Endodermal cell (in vitro differentiated cells): Measurements from ENCODE around the gene ACTN1. TPM values are rescaled to one million over a fixed set of nuclear protein-coding genes. Genes with fewer than 3 reads are reported as not detected.
A peak's percentile ranks its signal among the peaks of the same experiment; 100 is the strongest.

Experiments
- DNase-seq: peaks from one replicate; pipeline ENCODE4 v3.0.0-alpha.2; 2017
- H3K27ac ChIP-seq: 2 replicates; pipeline ENCODE4 v1.5.1; 2013; ENCODE audit warnings: mild to moderate bottlenecking, low read depth, low read length, moderate library complexity
- H3K27me3 ChIP-seq: 2 replicates; pipeline ENCODE4 v1.6.1; 2013; ENCODE audit warnings: mild to moderate bottlenecking, low read length, moderate library complexity; ENCODE audit not compliant: insufficient read depth, control insufficient read depth, poor library complexity, severe bottlenecking
- H3K36me3 ChIP-seq: 2 replicates; pipeline ENCODE4 v1.7.0; 2013; ENCODE audit warnings: mild to moderate bottlenecking, low read length, moderate library complexity; ENCODE audit not compliant: control insufficient read depth, insufficient read depth
- H3K4me1 ChIP-seq: one replicate; pipeline ENCODE4 v1.7.0; 2013; ENCODE audit warnings: low read length; ENCODE audit not compliant: control insufficient read depth, insufficient read depth
- H3K4me3 ChIP-seq: 2 replicates; pipeline ENCODE4 v1.5.1; 2013; ENCODE audit warnings: mild to moderate bottlenecking, low read length, moderate library complexity
- H3K9ac ChIP-seq: 2 replicates; pipeline ENCODE4 v1.6.1; 2013; ENCODE audit warnings: mild to moderate bottlenecking, low read length, moderate library complexity; ENCODE audit not compliant: poor library complexity, severe bottlenecking; ENCODE audit errors: extremely low read depth
- H3K9me3 ChIP-seq: 2 replicates; pipeline ENCODE4 v1.6.1; 2013; ENCODE audit warnings: mild to moderate bottlenecking, low read length, moderate library complexity; ENCODE audit not compliant: control insufficient read depth
- H3K27ac Mint-ChIP-seq: 2 replicates; pipeline ENCODE4 v1.8.0; 2020; ENCODE audit warnings: mixed read lengths
- H3K27me3 Mint-ChIP-seq: 2 replicates; pipeline ENCODE4 v1.8.0; 2021; ENCODE audit warnings: mild to moderate bottlenecking, mixed read lengths; ENCODE audit not compliant: insufficient read depth
- H3K36me3 Mint-ChIP-seq: 2 replicates; pipeline ENCODE4 v1.8.0; 2020; ENCODE audit warnings: low read depth, mixed read lengths
- H3K4me1 Mint-ChIP-seq: 2 replicates; pipeline ENCODE4 v1.8.0; 2020; ENCODE audit warnings: mixed read lengths
- H3K4me3 Mint-ChIP-seq: 2 replicates; pipeline ENCODE4 v1.8.0; 2020; ENCODE audit warnings: mild to moderate bottlenecking, moderate library complexity, mixed read lengths
- H3K9me3 Mint-ChIP-seq: 2 replicates; pipeline ENCODE4 v1.8.0; 2020; ENCODE audit warnings: mild to moderate bottlenecking, mixed read lengths
- CTCF ChIP-seq: fragments of 200-600 bp; sonication (generic); conservative IDR thresholded peaks from 2 replicates; pipeline ENCODE4 v1.5.0; 2021; ENCODE audit warnings: antibody characterized with exemption, mild to moderate bottlenecking
- WGBS, 2 experiments: methylation state at CpG; one replicate each; pipeline versions ENCODE4 v1.1.5 to v1.1.7; 2013; ENCODE audit warnings: missing lambda C conversion rate in 2 of 2, mixed read lengths in 1 of 2; ENCODE audit not compliant: insufficient coverage in 1 of 2, insufficient read length in 1 of 2; 5-methylcytosine and 5-hydroxymethylcytosine counted together
- total RNA-seq, 2 donors: library from RNA; stranded (reverse); fragmentation: NEBNext Ultra II Directional in 1 of 2; extraction: Animal tissue kit (Norgen Biotek cat#: 25700) in 1 of 2; gene quantifications; 2 replicates in 1 of 2; 3 replicates in 1 of 2; pipeline ENCODE4 v1.2.1, GENCODE V29; 2021

ACTN1 gene
- total RNA-seq, 2 donors from 2014 or later, result 190 to 275 TPM

- H3K27me3 Mint-ChIP-seq, result peaks cover 9% of the 10 kb centered on the region
- no peaks in the 10 kb centered on the region for H3K36me3 Mint-ChIP-seq
- peaks cover 6% of the 10 kb centered on the region for H3K9me3 Mint-ChIP-seq
- DNase-seq, result no peak
- H3K4me3 Mint-ChIP-seq, result no peak overlapping the region
- Histone ChIP-seq H3K27ac (no peak overlapping the region), H3K36me3 (no peaks in the 10 kb centered on the region), H3K4me3 (no peak overlapping the region), H3K9ac (no peak overlapping the region), H3K9me3 (no peaks in the 10 kb centered on the region), H3K4me1 (peaks cover 4% of the 10 kb centered on the region), H3K27me3 (peaks cover 6% of the 10 kb centered on the region)
- H3K4me1 Mint-ChIP-seq, result peaks cover 9% of the 10 kb centered on the region
- no peak overlapping the region for H3K27ac Mint-ChIP-seq
- TF ChIP-seq CTCF, result no peak
Observed at GRCh38 chr14:68828698-68829097, 150.4 kb downstream of the ACTN1 start.

- Mint-ChIP-seq H3K36me3 (no peaks in the 10 kb centered on the region), H3K27ac (peak overlapping the region; percentile 53), H3K4me3 (no peak overlapping the region), H3K27me3 (peaks cover 9% of the 10 kb centered on the region), H3K9me3 (no peaks in the 10 kb centered on the region), H3K4me1 (peaks cover 9% of the 10 kb centered on the region)
- WGBS, 2 experiments, result 72 to 95% methylated on average over 2 to 3 of the region's 3 CpGs
- H3K4me1 ChIP-seq, result peaks cover 4% of the 10 kb centered on the region
- H3K9me3 ChIP-seq, result no peaks in the 10 kb centered on the region
- no peak for TF ChIP-seq CTCF
- no peaks in the 10 kb centered on the region for H3K36me3 ChIP-seq
- H3K27ac ChIP-seq, result no peak overlapping the region
- H3K9ac ChIP-seq, result no peak overlapping the region
- H3K27me3 ChIP-seq, result peaks cover 6% of the 10 kb centered on the region
- peak overlapping the region; percentile 45 for H3K4me3 ChIP-seq
- no peak for DNase-seq
Observed at GRCh38 chr14:68825729-68826128, 153.4 kb downstream of the ACTN1 start.

- H3K36me3 Mint-ChIP-seq, result no peaks in the 10 kb centered on the region
- H3K27me3 Mint-ChIP-seq, result peaks cover 9% of the 10 kb centered on the region
- no peaks in the 10 kb centered on the region for H3K9me3 ChIP-seq
- DNase-seq, result peak; percentile 97
- no peak overlapping the region for H3K4me3 Mint-ChIP-seq
- peak overlapping the region; percentile 61 for H3K27ac Mint-ChIP-seq
- TF ChIP-seq CTCF, result peak; percentile 99
- H3K36me3 ChIP-seq, result no peaks in the 10 kb centered on the region
- H3K4me1 Mint-ChIP-seq, result peaks cover 12% of the 10 kb centered on the region
- no peak overlapping the region for H3K4me3 ChIP-seq
- H3K27me3 ChIP-seq, result peaks cover 6% of the 10 kb centered on the region
- 34 to 46% methylated on average over 7 to 11 of the region's 11 CpGs for WGBS, 2 experiments
- no peak overlapping the region for H3K27ac ChIP-seq
- H3K4me1 ChIP-seq, result peaks cover 4% of the 10 kb centered on the region
- no peaks in the 10 kb centered on the region for H3K9me3 Mint-ChIP-seq
- no peak overlapping the region for H3K9ac ChIP-seq
Observed at GRCh38 chr14:68824517-68825347, 154.4 kb downstream of the ACTN1 start.
